DMS53 treated with DMSO at 0.1 percent for 48 hours (cell line): ENCODE results near the gene HS1BP3.
A peak's percentile ranks its signal among the peaks of the same experiment; 100 is the strongest.

ENCODE experiments used
- DNase-seq: peaks from one replicate; lab custom pipeline; 2025; ENCODE audit not compliant: unreplicated experiment; lab: John Stamatoyannopoulos, UW

The HS1BP3 gene

GRCh38 chr2:20647211-20647610 is 3.7 kb downstream of the HS1BP3 start:
- DNase-seq = no peak

DNA sequence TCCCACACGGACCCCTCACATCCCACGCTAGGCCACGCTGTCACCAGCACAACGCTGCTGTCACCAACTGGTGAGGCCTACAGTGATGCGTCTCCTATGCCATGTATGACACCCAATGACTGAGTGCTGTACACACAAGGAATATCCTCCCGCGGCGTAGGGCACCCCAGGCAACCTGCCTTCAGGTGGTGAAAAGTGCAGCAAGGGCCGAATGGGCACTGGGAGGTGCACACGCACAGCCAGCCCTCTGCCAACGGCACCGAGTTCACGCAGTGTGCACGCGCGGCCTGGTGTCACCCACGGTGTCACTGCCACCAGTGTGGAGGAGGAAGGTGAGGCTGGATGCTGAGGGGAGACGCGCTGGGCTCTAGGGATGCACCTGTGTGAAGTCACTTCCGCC is 4.5 kb downstream of the HS1BP3 start:
- DNase-seq = no peak

DNA sequence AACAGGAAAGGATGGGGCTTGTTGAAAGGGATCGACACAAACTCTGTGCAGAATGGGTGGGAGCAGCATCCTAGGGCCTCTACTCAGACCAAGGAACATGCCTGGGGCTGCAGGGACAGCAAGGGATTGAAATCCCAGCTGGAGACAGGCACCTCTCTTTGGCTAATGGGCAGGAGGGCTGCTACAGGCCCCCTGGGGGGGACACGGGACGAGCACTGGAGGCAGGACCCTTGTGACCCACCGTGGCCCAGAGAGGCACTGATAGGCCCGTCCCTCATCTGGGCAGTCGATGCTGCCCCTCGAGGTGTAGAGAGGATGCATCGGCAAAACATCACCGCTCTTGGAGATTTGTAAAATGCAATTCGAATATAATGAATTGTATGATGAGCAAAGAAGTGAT is 5.1 kb downstream of the HS1BP3 start:
- no peak for DNase-seq

DNA sequence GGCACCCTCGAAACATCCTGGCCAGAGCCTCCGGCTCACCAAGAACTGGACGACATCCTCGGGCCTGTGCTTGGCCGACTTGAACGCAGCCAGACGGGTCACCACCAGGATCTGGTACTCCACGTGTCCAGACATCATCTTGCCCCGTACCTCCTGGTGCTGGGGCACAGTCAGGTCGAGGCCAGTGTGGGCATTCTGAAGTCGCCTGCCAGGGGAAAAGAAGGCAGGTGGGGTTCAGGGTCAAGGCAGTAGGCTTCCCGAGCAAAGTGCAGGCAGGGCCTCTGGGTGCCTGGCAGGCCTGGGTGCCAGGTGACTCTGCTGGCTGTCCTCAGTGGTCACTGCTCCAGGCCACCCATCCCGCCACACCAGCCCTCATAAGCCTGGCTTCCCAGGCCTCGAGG is 5.6 kb downstream of the HS1BP3 start:
- no peak for DNase-seq

- DNase-seq = peak; percentile 23
Observed at GRCh38 chr2:20643826-20644225, 7.1 kb downstream of the HS1BP3 start.

GRCh38 chr2:20643060-20643459 is 7.8 kb downstream of the HS1BP3 start:
- no peak for DNase-seq

DNA sequence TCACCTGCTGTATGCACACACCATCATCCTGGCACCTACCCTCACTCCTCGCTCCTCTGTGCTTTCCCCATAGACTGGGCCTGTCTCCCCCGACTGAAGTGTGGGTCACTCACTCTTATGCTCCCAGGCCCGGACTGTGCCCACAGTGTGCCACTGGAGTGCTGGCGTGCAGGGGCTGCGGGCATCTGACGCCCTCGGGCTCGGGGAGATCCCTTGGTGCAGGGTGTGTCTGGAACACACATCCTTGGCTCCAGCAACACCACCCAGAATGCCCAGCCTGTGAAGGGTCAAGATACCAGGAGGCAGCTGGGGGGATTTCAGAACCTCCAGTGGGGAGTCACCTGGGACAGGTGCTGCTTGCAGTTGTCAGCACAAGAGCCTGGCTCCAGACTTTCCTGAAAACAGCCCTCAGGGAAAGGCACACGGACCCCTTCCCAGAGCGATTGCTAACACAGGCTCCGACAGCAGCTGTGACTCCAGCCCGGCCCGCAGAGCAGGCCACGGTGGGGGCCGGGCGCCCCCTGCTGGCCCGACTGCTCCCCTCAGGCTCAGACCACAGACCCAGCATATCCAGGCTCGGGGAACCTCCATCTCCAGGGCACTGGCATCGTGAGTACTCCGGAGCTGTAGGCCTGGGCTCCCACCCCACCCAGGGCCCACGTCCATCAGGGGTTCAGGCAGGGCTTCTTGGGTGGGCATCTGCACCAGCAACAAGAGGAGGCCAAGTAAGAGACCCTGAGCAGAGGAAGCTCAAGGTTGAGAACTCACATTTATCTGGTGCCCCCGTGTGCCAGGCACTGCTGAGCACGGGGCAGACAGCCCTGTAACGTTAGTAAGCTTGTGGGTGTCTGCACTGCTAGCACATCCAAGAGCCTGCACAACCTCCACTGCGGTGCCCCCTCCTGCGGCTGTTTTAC is 8.6 kb downstream of the HS1BP3 start:
- peak; percentile 42 for DNase-seq

GRCh38 chr2:20641123-20641985 is 9.5 kb downstream of the HS1BP3 start:
- no peak for DNase-seq

DNA sequence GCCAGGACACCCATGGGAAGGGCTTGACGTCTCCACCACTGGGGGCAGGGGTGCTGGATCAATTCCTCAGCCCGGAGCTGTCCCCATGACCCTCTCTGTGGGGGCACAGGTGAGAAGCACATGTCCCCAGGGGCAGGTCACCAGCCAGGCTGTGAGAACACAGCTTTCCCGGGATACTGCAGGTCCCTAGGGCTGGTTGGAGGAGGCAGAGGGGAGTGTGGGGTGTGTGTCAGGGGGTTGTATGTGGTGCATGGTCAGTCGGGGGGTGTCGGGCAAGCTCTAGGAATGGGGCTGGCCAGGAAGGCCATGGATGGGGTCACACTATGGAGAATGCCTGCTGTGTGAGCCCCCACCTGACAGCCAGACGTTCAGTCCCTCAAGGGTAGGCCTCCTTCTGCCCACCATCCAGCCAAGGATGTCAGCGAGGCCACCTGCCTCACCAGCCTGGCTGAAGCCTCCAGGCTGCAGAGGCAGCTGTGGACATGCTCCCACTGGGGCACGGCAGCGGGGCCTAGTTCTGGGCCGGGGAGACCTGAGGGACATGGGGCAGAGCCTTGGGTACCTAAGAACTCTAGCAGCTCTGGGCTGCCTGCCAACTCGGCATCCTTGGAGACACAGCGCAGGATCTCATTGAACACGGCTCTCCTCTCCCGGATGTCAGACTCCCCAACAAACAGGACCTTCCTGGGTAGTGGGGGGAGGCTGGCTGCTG is 10.3 kb downstream of the HS1BP3 start:
- no peak for DNase-seq

DNA sequence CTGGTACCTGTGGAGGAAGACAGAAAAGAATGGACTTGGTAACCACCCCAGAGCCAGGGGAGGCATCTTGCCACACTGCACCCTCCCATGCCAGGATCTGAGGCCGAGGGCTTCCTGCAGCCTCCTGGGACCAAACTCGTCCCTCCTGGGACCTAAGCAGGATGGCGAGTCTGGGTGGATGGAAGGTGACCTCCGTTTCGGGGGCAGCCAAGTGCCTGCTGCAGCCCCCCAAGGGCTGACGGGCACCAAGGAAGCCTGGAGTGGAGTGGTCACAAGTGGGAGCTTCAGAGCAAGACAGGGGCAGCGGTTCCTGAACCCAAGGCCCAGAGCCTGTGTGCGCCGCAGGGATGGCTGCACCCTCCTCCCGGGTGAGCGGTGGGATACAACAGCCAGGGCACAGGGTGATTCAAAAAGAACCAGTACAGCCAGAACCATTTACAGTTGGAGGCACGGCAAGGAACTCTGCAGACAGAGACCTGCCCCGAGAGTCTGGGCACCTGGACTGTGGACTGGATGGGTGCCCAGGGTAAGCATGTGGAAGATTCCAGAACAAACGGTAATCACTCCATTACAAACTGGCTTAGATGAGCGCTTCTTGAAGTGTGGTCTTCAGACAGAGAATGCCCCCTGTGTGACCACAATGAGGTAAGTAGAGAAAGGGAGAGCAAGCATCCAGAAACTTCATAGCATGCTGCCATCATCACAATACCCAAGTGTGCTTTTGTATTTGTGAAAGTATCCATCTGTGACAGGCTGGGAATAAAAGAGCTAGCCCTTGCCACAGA is 12.1 kb downstream of the HS1BP3 start:
- no peak for DNase-seq

DNA sequence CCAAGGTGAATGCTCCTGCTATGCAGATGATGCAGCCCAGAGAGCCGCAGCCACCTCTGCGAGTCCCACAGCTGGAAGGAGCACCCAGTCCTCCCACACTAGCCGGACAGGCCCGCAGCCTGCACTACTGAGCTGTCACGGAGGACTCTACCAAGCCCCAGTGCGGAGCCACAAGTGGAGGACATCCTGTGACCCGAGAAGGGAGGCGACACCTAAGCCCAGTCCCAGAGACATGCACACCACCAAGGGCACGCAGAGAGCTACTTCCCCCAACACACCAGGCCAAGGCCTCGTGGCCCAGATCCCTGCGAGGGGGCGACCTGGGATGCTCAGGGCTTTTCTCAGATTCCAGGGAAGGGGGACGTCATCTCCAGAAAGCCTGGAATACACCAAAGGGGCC is 12.9 kb downstream of the HS1BP3 start:
- DNase-seq = no peak

DNA sequence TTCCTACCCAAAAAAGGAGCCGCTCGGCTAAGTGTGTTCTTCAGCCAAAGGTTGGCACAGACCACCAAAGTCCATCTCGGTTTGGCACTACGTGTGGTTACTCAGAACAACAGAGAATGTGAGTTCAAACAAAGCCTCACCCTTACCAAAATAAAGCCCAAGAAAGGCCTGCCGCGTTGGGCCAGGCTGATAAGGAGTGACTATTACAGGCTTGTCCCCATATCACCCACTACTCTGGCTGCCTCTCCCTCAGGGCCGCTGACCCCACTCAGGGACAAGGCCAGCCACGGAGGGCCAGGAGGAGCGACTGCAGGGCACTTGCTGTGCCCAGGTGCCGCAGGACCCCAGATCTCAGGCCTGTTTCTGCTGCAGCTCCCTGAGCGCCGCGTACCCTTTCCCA is 13.8 kb downstream of the HS1BP3 start:
- DNase-seq = no peak

DNA sequence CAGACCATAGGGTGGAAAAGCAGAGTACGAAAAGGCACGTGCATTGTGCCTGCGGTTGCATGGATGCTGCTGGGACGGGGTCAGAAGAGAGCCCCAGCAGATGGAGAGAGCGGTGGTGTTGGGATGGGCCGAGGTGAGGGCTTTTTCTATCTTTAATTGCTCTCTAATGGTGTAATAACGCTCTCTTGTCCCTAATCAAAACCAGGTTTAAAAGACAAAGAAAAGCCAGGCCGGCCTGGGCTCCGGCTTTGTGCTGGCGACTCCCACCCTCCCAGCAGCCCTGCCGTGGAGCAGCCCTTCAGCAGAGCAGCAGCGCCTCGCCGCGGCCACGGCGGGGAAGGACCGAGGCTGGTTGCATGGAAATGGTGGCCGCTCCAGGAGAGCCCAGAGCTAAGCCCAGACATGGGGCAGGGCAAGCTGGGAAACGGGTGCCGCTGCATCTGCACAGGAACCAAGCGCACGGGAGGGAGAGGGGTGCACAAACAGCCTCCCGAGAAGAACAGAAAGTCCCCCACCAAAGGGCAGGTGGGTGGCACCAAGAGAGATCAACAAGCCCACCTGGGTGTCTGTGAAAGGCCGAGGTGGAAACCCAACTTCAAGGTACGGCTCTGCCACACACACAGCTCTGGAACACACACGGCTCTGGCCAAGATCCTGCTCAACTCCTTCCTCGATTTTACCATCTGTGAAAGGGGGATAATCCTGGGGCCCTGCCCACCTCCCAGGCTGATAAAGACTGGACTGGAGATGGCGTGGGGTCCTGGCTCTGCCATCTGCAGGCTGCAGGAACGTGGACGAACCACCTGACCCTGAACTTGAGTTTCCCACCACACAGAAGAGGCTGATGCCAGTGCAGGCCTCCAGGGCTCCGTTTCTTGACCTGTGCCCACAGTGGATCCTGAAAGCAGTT is 15.0 kb downstream of the HS1BP3 start:
- DNase-seq = peak; percentile 32

DNA sequence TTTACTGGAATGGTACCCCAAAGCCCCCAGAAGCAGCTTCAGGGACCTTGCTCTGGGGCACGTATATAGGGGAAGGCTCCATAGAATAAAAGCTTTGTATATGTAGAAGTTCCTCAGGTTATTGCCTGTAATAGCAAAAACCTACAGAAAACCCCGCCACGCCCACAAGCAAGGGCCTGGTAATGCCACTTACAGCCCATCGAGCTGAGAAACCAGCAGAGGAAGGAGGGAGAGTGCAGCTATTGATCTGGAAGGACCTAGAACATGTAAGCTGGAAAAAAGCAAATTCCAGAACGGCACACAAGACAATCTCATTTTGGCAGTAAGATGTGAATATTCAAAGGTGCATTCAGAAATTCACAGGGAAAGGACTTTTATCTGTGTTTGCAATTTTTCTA is 15.8 kb downstream of the HS1BP3 start:
- DNase-seq = no peak

DNA sequence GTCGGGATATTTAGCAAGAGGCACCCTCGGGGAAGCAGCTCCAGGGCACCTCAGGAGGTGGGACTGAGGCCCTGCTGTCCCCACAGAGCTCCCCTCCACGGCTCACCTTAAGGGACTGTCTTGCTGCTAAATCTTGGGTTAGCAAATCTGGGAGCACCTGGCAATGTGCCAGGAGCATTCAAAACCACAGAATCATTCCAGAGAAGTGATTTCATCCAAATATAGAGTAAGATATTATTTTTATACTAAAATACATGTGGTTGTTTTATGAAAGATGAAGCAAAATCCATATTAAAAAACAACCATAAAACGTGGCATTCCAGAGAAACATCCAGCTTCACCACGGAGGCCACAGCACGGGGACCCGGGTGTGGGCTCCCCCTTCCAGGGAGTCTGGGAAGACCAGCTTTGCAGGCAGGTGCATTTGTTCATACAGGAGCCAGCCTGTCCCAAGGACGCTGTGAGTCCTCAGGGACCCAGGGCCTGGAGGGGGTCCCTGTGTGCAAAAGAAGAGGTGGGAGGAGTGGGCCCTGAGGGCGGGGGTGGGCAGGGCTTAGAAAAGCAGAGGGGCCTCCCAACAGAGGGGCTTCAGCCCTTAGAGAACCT is 16.3 kb downstream of the HS1BP3 start:
- no peak for DNase-seq

- DNase-seq = peak; percentile 70
Observed at GRCh38 chr2:20633794-20634506, 16.9 kb downstream of the HS1BP3 start.

- DNase-seq = no peak
Observed at GRCh38 chr2:20633001-20633400, 17.9 kb downstream of the HS1BP3 start.

GRCh38 chr2:20632446-20632990 is 18.4 kb downstream of the HS1BP3 start:
- DNase-seq = no peak
